Measurements from ENCODE around the gene L3MBTL3.

DNA sequence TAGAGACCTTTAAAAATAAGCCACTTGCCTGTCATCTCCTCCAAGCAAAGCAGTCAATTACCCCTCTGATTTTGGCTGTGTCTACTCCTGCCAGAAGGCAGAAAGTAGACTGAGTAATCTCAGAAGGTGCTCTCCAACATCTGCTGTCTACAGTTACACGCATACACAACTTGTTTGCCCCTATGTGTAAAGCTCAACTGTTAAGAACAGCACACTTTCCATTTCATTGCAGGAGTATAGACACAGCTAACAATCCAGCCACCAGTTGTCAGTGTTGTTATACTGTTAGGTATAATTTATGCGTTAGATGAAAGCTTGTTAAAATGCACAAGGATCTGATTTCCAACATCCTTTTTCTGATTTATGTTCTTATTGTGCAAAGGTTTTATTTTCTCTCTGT, 116.2 kb downstream of the L3MBTL3 start:
- no peak for TF ChIP-seq POLR2A (IDR thresholded peaks at IDR 0.05)
- TF ChIP-seq, protein P1, sequence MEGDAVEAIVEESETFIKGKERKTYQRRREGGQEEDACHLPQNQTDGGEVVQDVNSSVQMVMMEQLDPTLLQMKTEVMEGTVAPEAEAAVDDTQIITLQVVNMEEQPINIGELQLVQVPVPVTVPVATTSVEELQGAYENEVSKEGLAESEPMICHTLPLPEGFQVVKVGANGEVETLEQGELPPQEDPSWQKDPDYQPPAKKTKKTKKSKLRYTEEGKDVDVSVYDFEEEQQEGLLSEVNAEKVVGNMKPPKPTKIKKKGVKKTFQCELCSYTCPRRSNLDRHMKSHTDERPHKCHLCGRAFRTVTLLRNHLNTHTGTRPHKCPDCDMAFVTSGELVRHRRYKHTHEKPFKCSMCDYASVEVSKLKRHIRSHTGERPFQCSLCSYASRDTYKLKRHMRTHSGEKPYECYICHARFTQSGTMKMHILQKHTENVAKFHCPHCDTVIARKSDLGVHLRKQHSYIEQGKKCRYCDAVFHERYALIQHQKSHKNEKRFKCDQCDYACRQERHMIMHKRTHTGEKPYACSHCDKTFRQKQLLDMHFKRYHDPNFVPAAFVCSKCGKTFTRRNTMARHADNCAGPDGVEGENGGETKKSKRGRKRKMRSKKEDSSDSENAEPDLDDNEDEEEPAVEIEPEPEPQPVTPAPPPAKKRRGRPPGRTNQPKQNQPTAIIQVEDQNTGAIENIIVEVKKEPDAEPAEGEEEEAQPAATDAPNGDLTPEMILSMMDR (IDR thresholded peaks at IDR 0.05 in 4 of 5, conservative IDR thresholded peaks at IDR 0.05 in 1 of 5): no peak
